MM.1S (cell line): ENCODE measurements around the gene NMNAT2.

Experiments used
- CTCF ChIP-seq: fragments of 300-600 bp; sonication (generic); IDR thresholded peaks from 2 replicates; pipeline ENCODE4 v1.5.1; 2016; ENCODE audit warnings: antibody characterized with exemption, low read length, mixed read lengths
- EZH2phosphoT487 ChIP-seq: fragments of 300-600 bp; sonication (generic); IDR thresholded peaks from 2 replicates; pipeline ENCODE4 v1.6.1; 2018; ENCODE audit warnings: antibody characterized with exemption, low read length

GRCh38 chr1:183443466-183443865 is 25.3 kb upstream of the NMNAT2 start:
- TF ChIP-seq CTCF: no peak
- no peak for TF ChIP-seq EZH2phosphoT487
